Caco-2 (cell line): ENCODE measurements around the gene FAM131A. TPM values are rescaled to one million over a fixed set of nuclear protein-coding genes. Genes with fewer than 3 reads are reported as not detected.

Experiments used
- BruUV-seq: library from RNA; stranded (reverse); fragments of 400-500 nt; replicated peaks from 2 replicates; lab custom pipeline; 2021; lab: Mats Ljungman, UMichigan
- CTCF ChIA-PET: fragments of 300-600 bp; sonication (Branson Sonifier 250); formaldehyde crosslinking; loops from one replicate; lab custom pipeline; 2022; ENCODE audit warnings: antibody characterized with exemption; lab: Charles Lee
- POLR2A ChIA-PET: fragments of 300-600 bp; sonication (Branson Sonifier 250); formaldehyde crosslinking; loops from one replicate; lab custom pipeline; 2022; ENCODE audit warnings: antibody characterized with exemption; lab: Charles Lee
- DNase-seq, 2 experiments: peaks; one replicate each; pipeline versions ENCODE4 v3.0.0 to v3.0.0-alpha.2; 2020 to 2022
- H3K27me3 ChIP-seq: replicated peaks from 2 replicates; pipeline ENCODE4 v1.6.0; 2011; ENCODE audit warnings: low read length; ENCODE audit not compliant: control insufficient read depth, insufficient read depth
- H3K36me3 ChIP-seq: 2 replicates; pipeline ENCODE4 v1.5.1; 2011; ENCODE audit warnings: low read length; ENCODE audit not compliant: control insufficient read depth, insufficient read depth
- H3K4me1 ChIP-seq: fragments of 250-450 bp; sonication (Bioruptor Pico); 2 replicates; pipeline ENCODE4 v1.5.1; 2020; ENCODE audit warnings: mild to moderate bottlenecking
- H3K4me3 ChIP-seq: 2 replicates; pipeline ENCODE4 v1.5.1; 2011; ENCODE audit warnings: low read depth, mild to moderate bottlenecking, control low read depth, low read length
- H3K9me3 ChIP-seq: fragments of 250-450 bp; sonication (Bioruptor Pico); 2 replicates; pipeline ENCODE4 v1.5.1; 2020; ENCODE audit warnings: mild to moderate bottlenecking, moderate library complexity
- H3K27ac Mint-ChIP-seq: one replicate; pipeline ENCODE4 v1.8.0; 2022; ENCODE audit warnings: mixed read lengths; ENCODE audit not compliant: unreplicated experiment
- H3K27me3 Mint-ChIP-seq: one replicate; pipeline ENCODE4 v1.8.0; 2022; ENCODE audit warnings: mixed read lengths; ENCODE audit not compliant: insufficient read depth, unreplicated experiment
- H3K36me3 Mint-ChIP-seq: one replicate; pipeline ENCODE4 v1.8.0; 2022; ENCODE audit warnings: mild to moderate bottlenecking, mixed read lengths; ENCODE audit not compliant: insufficient read depth, unreplicated experiment
- H3K4me1 Mint-ChIP-seq: one replicate; pipeline ENCODE4 v1.8.0; 2022; ENCODE audit warnings: low read depth, mixed read lengths; ENCODE audit not compliant: unreplicated experiment
- H3K4me3 Mint-ChIP-seq: one replicate; pipeline ENCODE4 v1.8.0; 2022; ENCODE audit warnings: mild to moderate bottlenecking, moderate library complexity, mixed read lengths; ENCODE audit not compliant: unreplicated experiment
- H3K9me3 Mint-ChIP-seq: one replicate; pipeline ENCODE4 v1.8.0; 2022; ENCODE audit warnings: mixed read lengths; ENCODE audit not compliant: unreplicated experiment
- CTCF ChIP-seq, 2 experiments: fragments of 200-600 bp in 1 of 2; IDR thresholded peaks; 1 replicate in 1 of 2; 2 replicates in 1 of 2; pipeline versions ENCODE4 v1.5.1 to v1.8.0; 2011 to 2022; ENCODE audit warnings: antibody characterized with exemption in 1 of 2, control low read depth in 1 of 2, inconsistent platforms in 1 of 2, low read depth in 1 of 2, low read length in 1 of 2, mild to moderate bottlenecking in 1 of 2, moderate library complexity in 1 of 2; ENCODE audit not compliant: insufficient read depth in 1 of 2, severe bottlenecking in 1 of 2, unreplicated experiment in 1 of 2
- intact Hi-C: fragments of 100-400 bp; cut with micrococcal nuclease; formaldehyde crosslinking; loops from one replicate; pipeline ENCODE4 v1.10.0; 2022; ENCODE audit not compliant: unreplicated experiment
- total RNA-seq: library from RNA; stranded (reverse); gene quantifications from 2 replicates; pipeline ENCODE4 v1.2.3, GENCODE V29; 2022

Gene FAM131A
- total RNA-seq, 1 experiment from 2014 or later = 6.1 TPM

DNA sequence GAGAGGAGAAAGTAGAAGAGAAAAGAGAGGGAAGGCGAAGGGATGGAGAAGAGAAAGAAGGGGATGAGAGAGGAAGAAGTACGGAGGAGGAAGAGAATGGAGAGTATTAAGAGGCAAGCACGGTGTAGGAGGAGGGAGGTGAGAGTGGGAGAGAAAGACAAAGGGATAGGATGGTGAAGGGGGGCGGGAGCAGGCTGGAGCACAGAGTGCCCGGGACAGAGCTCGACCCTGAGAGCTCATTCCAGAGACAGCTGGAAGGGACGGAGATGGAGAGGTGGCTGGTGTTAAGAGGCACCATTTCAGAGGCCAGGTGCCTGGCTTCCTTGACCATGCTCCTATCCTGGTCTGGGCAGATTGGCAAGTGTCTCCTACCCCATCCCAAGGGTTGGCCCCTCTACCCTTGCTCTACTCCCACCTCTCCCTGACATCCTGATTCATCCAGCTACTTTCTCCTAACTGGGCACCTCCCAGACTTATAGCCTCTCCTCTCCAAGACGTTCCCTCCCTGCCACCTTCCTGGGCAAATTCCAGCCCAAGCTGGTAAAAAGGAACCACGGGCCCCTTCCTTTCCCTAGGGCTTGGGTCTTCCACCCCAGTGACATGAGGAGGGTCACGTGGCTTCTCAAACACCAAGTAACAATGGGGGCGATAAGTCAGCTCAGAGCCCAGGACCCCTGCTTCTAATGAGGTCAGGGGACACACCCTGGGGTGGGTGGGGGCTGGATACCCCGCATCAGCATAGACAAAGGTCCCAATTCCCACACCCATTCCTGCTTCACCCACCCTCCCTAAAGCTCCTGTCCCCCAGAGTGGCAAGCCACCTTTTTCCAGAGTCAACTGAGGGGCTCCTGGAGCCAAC lies 22.9 kb downstream of the FAM131A start:
- H3K9me3 Mint-ChIP-seq = no peaks in the 10 kb centered on the region
- Histone ChIP-seq H3K4me1 (peaks cover 6% of the 10 kb centered on the region; the same call in 1 of the 2 replicates), H3K9me3 (no peaks in the 10 kb centered on the region), H3K4me3 (peak overlapping the region; percentile 74), H3K27me3 (no peaks in the 10 kb centered on the region; the same call in 1 of the 2 replicates), H3K36me3 (peaks cover 1% of the 10 kb centered on the region; the same call in 1 of the 2 replicates)
- no TSS peak for BruUV-seq
- peak overlapping the region; percentile 97 for H3K4me3 Mint-ChIP-seq
- H3K27ac Mint-ChIP-seq = peak overlapping the region; percentile 79
- ChIA-PET CTCF (interaction anchor here (1.7 kb wide), 1 partner anchor 11 kb away, joined by 5 read pairs; no protein-coding TSS in a partner anchor), POLR2A (interaction anchor here (0.6 kb wide), 1 partner anchor 1507 kb away, joined by 3 read pairs; no protein-coding TSS in a partner anchor)
- DNase-seq = peak in 1 of 2 experiments; percentile 29
- intact Hi-C loops = no loop called here
- peaks cover 11% of the 10 kb centered on the region for H3K4me1 Mint-ChIP-seq
- peaks cover 23% of the 10 kb centered on the region for H3K36me3 Mint-ChIP-seq
- no peaks in the 10 kb centered on the region for H3K27me3 Mint-ChIP-seq
- no peak for TF ChIP-seq CTCF (IDR thresholded peaks at IDR 0.05; ENCODE audit: insufficient read depth in 1 of 2, low read depth in 1 of 2, low read length in 1 of 2, severe bottlenecking in 1 of 2, unreplicated experiment in 1 of 2)

- H3K36me3 ChIP-seq = 0 out of 2 replicates have a peak, but pooled peaks cover 1% of the 10 kb centered on the region
- no peaks in the 10 kb centered on the region for H3K9me3 ChIP-seq
- CTCF ChIA-PET = interaction anchor here (1.3 to 1.7 kb wide), 3 partner anchors 10 to 200 kb away, joined by 4 to 5 read pairs (median 5); partner anchors contain the start of gene EPHB3
- BruUV-seq = TSS peak; percentile 26
- H3K27me3 Mint-ChIP-seq = no peaks in the 10 kb centered on the region
- POLR2A ChIA-PET = interaction anchor here (1.0 kb wide), 1 partner anchor 15 kb away, joined by 3 read pairs; no protein-coding TSS in a partner anchor
- peak overlapping the region; percentile 97 for H3K4me3 Mint-ChIP-seq
- DNase-seq = peak in 1 of 2 experiments; percentile 37
- no peaks in the 10 kb centered on the region; the same call in 1 of the 2 replicates for H3K27me3 ChIP-seq
- peak overlapping the region; percentile 79 for H3K27ac Mint-ChIP-seq
- peaks cover 11% of the 10 kb centered on the region for H3K4me1 Mint-ChIP-seq
- no peaks in the 10 kb centered on the region for H3K9me3 Mint-ChIP-seq
- peak overlapping the region; percentile 74 for H3K4me3 ChIP-seq
- peaks cover 6% of the 10 kb centered on the region; the same call in 1 of the 2 replicates for H3K4me1 ChIP-seq
- TF ChIP-seq CTCF (IDR thresholded peaks at IDR 0.05; ENCODE audit: insufficient read depth in 1 of 2, low read depth in 1 of 2, low read length in 1 of 2, severe bottlenecking in 1 of 2, unreplicated experiment in 1 of 2) = no peak
- intact Hi-C loops = loop anchor here (1.0 kb wide), 1 partner anchor 16 kb away; no protein-coding TSS in a partner anchor
- H3K36me3 Mint-ChIP-seq = peaks cover 30% of the 10 kb centered on the region
These were observed 23.6 kb downstream of the FAM131A start for GRCh38 chr3:184360929-184361531.
